ENCODE measurements around the gene GMDS. TPM values are rescaled to one million over a fixed set of nuclear protein-coding genes. Genes with fewer than 3 reads are reported as not detected.

Gene GMDS
- total and polyA plus RNA-seq, 2 experiments from 2014 or later: 30.1 to 36.5 TPM

GRCh38 chr6:1911474-1911873 is 333.9 kb downstream of the GMDS start (continued):
- TF ChIP-seq ZNF462 (CRISPR knock-in tag; IDR thresholded peaks at IDR 0.05) (no peak), NANOG (IDR thresholded peaks at IDR 0.05; ENCODE audit: borderline replicate concordance) (no peak), REST (IDR thresholded peaks at IDR 0.05; ENCODE audit: unreplicated experiment) (no peak), CREB1 (CRISPR knock-in tag; IDR thresholded peaks at IDR 0.05; ENCODE audit: low read depth) (no peak)

- ATAC-seq (no peak), DNase-seq (ENCODE audit: low spot score) (no peak)
- no peak overlapping the region for H2AFZ ChIP-seq
- peaks cover 2% of the 10 kb centered on the region for H3K27me3 Mint-ChIP-seq (ENCODE audit: insufficient read depth, low read depth, poor library complexity)
- no peaks in the 10 kb centered on the region for H3K27me3 ChIP-seq (ENCODE audit: insufficient read depth)
- no peaks in the 10 kb centered on the region for H3K9me2 ChIP-seq (ENCODE audit: insufficient read depth)
- H3K4me1 ChIP-seq (ENCODE audit: insufficient read depth): peaks cover 20% of the 10 kb centered on the region
- H3K4me3 Mint-ChIP-seq: no peak overlapping the region
- peaks cover 31% of the 10 kb centered on the region for H3K4me1 Mint-ChIP-seq
- H3K4me3 ChIP-seq: no peak overlapping the region
- no peaks in the 10 kb centered on the region; the same call in 1 of the 2 replicates for H3K36me3 ChIP-seq (ENCODE audit: insufficient read depth)
- no peaks in the 10 kb centered on the region for H4K20me1 ChIP-seq (replicated peaks; ENCODE audit: insufficient read depth)
- H3F3A ChIP-seq (replicated peaks; ENCODE audit: low read depth): no peaks in the 10 kb centered on the region
- no peaks in the 10 kb centered on the region for H3K9me3 Mint-ChIP-seq
- H3K36me3 Mint-ChIP-seq (ENCODE audit: low read depth): no peaks in the 10 kb centered on the region
- H3K27ac ChIP-seq (ENCODE audit: low read depth): no peak overlapping the region
- no peak overlapping the region for H3K4me2 ChIP-seq
- H3K79me2 ChIP-seq (replicated peaks; ENCODE audit: insufficient read depth): no peaks in the 10 kb centered on the region
- H3K27ac Mint-ChIP-seq: no peak overlapping the region
- TF ChIP-seq NANOG (IDR thresholded peaks at IDR 0.05; ENCODE audit: borderline replicate concordance) (no peak), EZH2 (IDR thresholded peaks at IDR 0.05; ENCODE audit: low read depth, unreplicated experiment) (no peak), JUNB (IDR thresholded peaks at IDR 0.05; ENCODE audit: unreplicated experiment) (no peak), ZNF331 (CRISPR knock-in tag; IDR thresholded peaks at IDR 0.05; ENCODE audit: low read depth) (no peak), ETS1 (IDR thresholded peaks at IDR 0.05) (no peak), REST (IDR thresholded peaks at IDR 0.05; ENCODE audit: unreplicated experiment) (no peak), STAT1 (IDR thresholded peaks at IDR 0.05; ENCODE audit: unreplicated experiment) (no peak)
Measured at GRCh38 chr6:1910621-1911407, 334.6 kb downstream of the GMDS start.
